Heart left ventricle (tissue), 13 donors: ENCODE results near the gene FCN2.

ENCODE experiments used
- POLR2A ChIP-seq, 2 donors: fragments of 450-650 bp; IDR thresholded peaks; one replicate each; pipeline ENCODE4 v1.6.1; 2017; ENCODE audit warnings: antibody characterized with exemption in 2 of 2, mild to moderate bottlenecking in 2 of 2, moderate library complexity in 2 of 2
- TF ChIP-seq, protein P1 (sequence below), 12 donors: fragments of 200-600 bp; sonication (generic) in 4 of 12; IDR thresholded peaks; one replicate each; pipeline versions ENCODE4 v1.5.0 to v1.8.0; 2018 to 2022; ENCODE audit warnings: antibody characterized with exemption in 12 of 12, mild to moderate bottlenecking in 5 of 12
- donor health status: ischemic (EF 13 %, LVEDD 7.1; RV severe dilation, severe dysfunction).
- donor health status: DM: no; HTN: yes; CAD: no.
- donor health status: DM: no; HTN: no; CAD: no.
- donor health status: ischemic (EF 25% LVEDD 6.9; RV normal size, moderate dysfunction).
- donor health status: ischemic (EF 25% LVEDD 5.7; RV mildly dilated, moderate dysfunction).
- donor health status: ischemic (EF 35%, LVEDD 5.7; RV mildly dilated, moderate dysfunction).
- donor health status: nonischemic (EF 11% LVEDD 7.7; RV severe dilation, severe dysfunction).
- donor health status: DM: yes; HTN: yes; CAD: no.
- donor health status: PGD.
- donor health status: ischemic (EF 29% LVEDD 5.4; RV normal size, mild dysfunction).
- donor health status: nonischemic (EF 23%, LVEDD 6.1; RV moderate dilation, normal function).

DNA sequence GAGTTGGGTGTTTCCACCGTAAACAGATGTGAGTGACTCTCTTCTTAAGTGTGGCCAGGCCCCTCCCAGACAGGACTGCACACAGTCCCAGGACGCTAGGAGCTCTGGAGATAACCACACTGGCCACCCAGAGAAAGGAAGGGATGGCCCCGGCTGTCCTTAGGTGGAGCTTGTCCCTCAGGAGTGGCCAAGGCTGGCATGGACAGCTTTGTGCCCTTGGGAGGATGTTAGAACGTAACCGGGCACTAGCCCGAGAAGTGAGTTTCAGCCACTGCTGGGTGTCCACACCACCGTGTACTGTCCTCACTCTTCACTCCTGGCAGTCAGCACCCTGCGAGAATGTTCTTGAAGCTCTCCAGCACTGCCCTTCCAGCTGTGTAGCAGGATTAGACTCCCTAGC, 35.8 kb upstream of the FCN2 start:
- no peak for TF ChIP-seq POLR2A (IDR thresholded peaks at IDR 0.05)
- TF ChIP-seq, protein P1, sequence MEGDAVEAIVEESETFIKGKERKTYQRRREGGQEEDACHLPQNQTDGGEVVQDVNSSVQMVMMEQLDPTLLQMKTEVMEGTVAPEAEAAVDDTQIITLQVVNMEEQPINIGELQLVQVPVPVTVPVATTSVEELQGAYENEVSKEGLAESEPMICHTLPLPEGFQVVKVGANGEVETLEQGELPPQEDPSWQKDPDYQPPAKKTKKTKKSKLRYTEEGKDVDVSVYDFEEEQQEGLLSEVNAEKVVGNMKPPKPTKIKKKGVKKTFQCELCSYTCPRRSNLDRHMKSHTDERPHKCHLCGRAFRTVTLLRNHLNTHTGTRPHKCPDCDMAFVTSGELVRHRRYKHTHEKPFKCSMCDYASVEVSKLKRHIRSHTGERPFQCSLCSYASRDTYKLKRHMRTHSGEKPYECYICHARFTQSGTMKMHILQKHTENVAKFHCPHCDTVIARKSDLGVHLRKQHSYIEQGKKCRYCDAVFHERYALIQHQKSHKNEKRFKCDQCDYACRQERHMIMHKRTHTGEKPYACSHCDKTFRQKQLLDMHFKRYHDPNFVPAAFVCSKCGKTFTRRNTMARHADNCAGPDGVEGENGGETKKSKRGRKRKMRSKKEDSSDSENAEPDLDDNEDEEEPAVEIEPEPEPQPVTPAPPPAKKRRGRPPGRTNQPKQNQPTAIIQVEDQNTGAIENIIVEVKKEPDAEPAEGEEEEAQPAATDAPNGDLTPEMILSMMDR (IDR thresholded peaks at IDR 0.05), result no peak
